HG02938 (cell line): Measurements from ENCODE around the gene CEACAM3.
"Not testable (repeated sequence)": the region's sequence is repeated elsewhere in the genome, so short reads cannot be mapped to it uniquely, and the experiment has no call there.

Experiments used
- ATAC-seq: cut with Tn5 transposase; IDR thresholded peaks from one replicate; pipeline ENCODE4 v1.9.1; 2021; ENCODE audit warnings: mild to moderate bottlenecking, moderate library complexity; ENCODE audit not compliant: unreplicated experiment

Gene CEACAM3

GRCh38 chr19:41796362-41796761 lies at the start of gene CEACAM3:
CEACAM3 (plus strand) TSS chr19:41796587; CDS start chr19:41796678, 91 bp downstream.
- no peak for ATAC-seq

- no peak for ATAC-seq
Measured at GRCh38 chr19:41746593-41747227, 49.7 kb upstream of the CEACAM3 start.

- no peak for ATAC-seq
Measured at GRCh38 chr19:41748012-41748411, 48.4 kb upstream of the CEACAM3 start.

- ATAC-seq: not testable (repeated sequence)
Measured at GRCh38 chr19:41750248-41751134, 45.9 kb upstream of the CEACAM3 start.

- no peak for ATAC-seq
Measured at GRCh38 chr19:41753159-41753558, 43.2 kb upstream of the CEACAM3 start.

- ATAC-seq: no peak
Measured at GRCh38 chr19:41753936-41754529, 42.4 kb upstream of the CEACAM3 start.

GRCh38 chr19:41755328-41755913 lies 41.0 kb upstream of the CEACAM3 start, which contains the start of gene CEACAM6:
CEACAM6 (plus strand) TSS chr19:41755530; CDS start chr19:41755639, 109 bp downstream.
- ATAC-seq: no peak

GRCh38 chr19:41758846-41759245 lies 37.5 kb upstream of the CEACAM3 start:
- ATAC-seq: no peak

GRCh38 chr19:41767115-41767514 lies 29.3 kb upstream of the CEACAM3 start:
- no peak for ATAC-seq

GRCh38 chr19:41768105-41768504 lies 28.3 kb upstream of the CEACAM3 start:
- ATAC-seq: not testable (repeated sequence)

GRCh38 chr19:41769608-41770007 lies 26.8 kb upstream of the CEACAM3 start:
- ATAC-seq: no peak

GRCh38 chr19:41771410-41771809 lies 25.0 kb upstream of the CEACAM3 start:
- ATAC-seq: no peak

GRCh38 chr19:41774515-41774980 lies 21.8 kb upstream of the CEACAM3 start:
- ATAC-seq: no peak

- ATAC-seq: no peak
Measured at GRCh38 chr19:41776700-41777099, 19.7 kb upstream of the CEACAM3 start.

- ATAC-seq: no peak
Measured at GRCh38 chr19:41783612-41784011, 12.8 kb upstream of the CEACAM3 start.

- no peak for ATAC-seq
Measured at GRCh38 chr19:41784312-41784711, 12.1 kb upstream of the CEACAM3 start.

- no peak for ATAC-seq
Measured at GRCh38 chr19:41784743-41785142, 11.6 kb upstream of the CEACAM3 start.

GRCh38 chr19:41785653-41786052 lies 10.7 kb upstream of the CEACAM3 start:
- ATAC-seq: no peak

- ATAC-seq: no peak
Measured at GRCh38 chr19:41787055-41787454, 9.3 kb upstream of the CEACAM3 start.

- ATAC-seq: not testable (repeated sequence)
Measured at GRCh38 chr19:41788518-41788917, 7.9 kb upstream of the CEACAM3 start.

GRCh38 chr19:41789053-41789452 lies 7.3 kb upstream of the CEACAM3 start:
- not testable (repeated sequence) for ATAC-seq
